PFSK-1 (cell line): ENCODE results near the gene KLF1.

ENCODE experiments used
- POLR2AphosphoS5 ChIP-seq: IDR thresholded peaks from 2 replicates; pipeline ENCODE4 v1.6.1; 2012; ENCODE audit warnings: low read depth, mild to moderate bottlenecking, control low read depth, low read length, moderate library complexity
- REST ChIP-seq, 2 experiments: IDR thresholded peaks; 2 replicates each; pipeline versions ENCODE4 v1.6.1 to v1.8.0; 2011 to 2012; ENCODE audit warnings: low read depth in 2 of 2, low read length in 2 of 2, control low read depth in 1 of 2, inconsistent platforms in 1 of 2, mild to moderate bottlenecking in 1 of 2, moderate library complexity in 1 of 2; ENCODE audit not compliant: insufficient read depth in 1 of 2

GRCh38 chr19:12875086-12875485 lies 11.9 kb downstream of the KLF1 start:
- TF ChIP-seq POLR2AphosphoS5 (no peak), REST (IDR thresholded peaks at IDR 0.05; ENCODE audit: insufficient read depth in 1 of 2, low read depth in 2 of 2, low read length in 2 of 2) (no peak)
